HG02840 (cell line): ENCODE measurements around the gene UBE4B.
"Not testable (repeated sequence)": the region's sequence is repeated elsewhere in the genome, so short reads cannot be mapped to it uniquely, and the experiment has no call there.

ENCODE experiments used
- ATAC-seq: cut with Tn5 transposase; IDR thresholded peaks from one replicate; pipeline ENCODE4 v1.9.1; 2021; ENCODE audit warnings: mild to moderate bottlenecking, moderate library complexity, moderate number of reproducible peaks; ENCODE audit not compliant: unreplicated experiment, low FRiP score

UBE4B gene

DNA sequence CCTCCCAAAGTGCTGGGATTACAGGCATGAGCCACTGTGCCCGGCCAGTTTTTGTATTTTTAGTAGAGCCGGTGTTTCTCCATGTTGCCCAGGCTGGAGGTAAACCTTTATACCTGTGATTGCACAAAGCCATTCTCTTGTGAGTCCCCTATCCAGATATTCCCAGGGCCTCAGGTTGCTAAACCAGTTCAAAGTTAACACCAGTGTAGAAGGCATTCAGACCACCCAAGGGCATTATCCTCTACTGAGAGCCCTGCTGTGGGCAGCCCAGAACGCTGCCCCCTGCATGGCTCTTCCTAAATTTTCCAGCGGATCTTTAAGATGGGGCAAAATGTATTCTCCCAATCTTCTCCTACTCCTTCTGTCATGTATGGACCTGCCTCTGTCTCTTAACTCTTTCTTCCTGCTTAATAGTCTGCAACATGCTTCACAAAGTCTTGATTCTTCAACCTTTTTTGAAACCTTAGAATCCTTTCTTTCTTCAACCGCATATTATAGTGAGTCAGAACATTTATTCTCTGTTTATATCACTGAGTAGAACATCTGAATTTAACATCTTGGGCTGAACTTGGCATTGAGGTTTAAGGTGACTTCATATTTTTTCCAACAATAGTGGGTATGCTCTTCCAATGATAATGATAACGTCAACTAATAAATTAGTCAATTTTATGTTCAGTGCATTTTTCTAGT is 36.0 kb downstream of the UBE4B start:
- no peak for ATAC-seq

DNA sequence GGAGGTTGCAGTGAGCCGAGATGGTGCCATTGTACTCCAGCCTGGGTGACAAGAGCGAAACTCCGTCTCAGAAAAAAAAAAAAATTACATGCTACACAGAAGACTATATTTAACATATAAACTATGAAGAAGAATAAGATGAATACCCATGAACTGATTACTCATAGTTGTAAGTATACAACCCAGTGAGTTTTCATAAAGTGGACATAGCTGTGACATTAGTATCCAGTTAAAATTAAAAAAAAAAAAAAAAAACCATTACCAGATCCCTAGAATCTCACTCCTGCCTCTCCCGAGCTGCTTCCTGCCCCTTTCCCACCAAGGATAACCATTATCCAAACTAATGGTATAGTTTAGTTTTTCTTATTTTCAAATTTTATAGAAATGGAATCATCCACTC is 37.4 kb downstream of the UBE4B start:
- ATAC-seq, result no peak

DNA sequence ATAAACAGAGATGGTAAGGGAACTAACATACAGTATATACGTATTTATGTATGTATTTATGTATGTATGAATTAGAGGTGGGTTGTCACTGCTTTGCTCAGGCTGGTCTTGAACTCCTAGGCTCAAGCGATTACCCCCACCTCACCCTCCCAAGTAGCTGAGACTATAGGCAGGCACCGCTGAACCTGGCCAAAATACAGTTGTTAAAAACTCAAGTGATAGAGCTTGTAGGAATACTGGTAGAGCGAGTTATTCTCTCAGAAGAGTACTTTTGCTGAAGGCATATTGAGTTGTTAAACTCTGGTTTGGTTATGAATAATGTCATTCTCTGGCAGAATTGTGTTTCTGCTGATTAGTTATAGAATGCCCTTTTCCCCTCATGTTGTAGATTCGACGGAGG is 38.9 kb downstream of the UBE4B start:
- no peak for ATAC-seq

DNA sequence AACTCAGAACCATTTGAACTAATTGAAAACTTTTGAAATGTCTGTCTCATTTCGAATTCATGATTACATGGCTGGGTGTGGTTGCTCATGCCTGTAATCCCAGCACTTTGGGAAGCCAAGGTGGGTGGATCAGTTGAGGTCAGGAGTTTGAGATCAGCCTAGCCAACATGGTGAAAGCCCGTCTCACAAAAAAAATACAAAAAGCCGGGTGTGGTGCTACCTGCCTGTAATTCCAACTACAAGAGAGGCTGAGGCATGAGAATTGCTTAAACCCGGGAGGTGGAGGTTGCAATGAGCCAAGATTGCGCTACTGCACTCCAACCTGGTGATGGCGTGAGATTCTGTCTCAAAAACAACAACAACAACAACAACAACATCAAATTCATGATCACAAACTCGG is 40.6 kb downstream of the UBE4B start:
- ATAC-seq, result not testable (repeated sequence)

DNA sequence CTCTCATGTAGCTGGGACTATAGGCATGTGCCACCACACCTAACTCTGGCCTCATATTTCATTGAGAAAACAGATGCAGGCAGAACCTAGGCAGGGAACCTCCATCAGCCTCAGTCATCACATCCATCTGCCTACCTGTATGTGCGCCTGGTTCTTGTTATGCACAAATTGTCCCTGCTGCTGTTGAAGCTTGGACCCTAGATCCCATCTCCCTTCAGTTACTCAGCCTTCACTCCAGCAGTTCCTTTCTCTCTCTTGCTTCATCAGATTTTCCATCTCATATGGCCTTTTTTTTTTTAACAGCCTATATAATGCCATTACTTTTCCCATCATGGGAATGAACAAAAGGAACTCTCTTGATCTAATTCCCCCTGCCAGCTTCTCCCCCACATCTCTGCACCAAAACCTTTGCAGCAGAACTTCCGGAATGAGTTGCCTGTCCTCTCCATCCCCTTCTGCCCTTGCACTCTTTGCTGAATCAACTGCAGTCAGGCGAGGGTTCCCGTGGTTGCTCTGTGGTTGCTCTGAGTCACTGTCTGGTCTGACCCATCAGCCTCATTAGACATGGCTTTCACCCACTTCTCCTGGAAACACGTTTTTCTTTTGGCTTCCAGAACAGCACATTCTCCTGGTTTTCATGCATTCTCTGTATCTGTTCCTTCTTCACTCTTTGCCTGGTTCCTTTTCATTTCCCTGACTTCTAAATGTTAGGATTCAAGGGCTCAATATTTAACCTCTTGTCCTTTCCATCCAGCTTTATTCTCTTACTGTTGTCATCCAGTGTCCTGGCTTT is 41.5 kb downstream of the UBE4B start:
- no peak for ATAC-seq

DNA sequence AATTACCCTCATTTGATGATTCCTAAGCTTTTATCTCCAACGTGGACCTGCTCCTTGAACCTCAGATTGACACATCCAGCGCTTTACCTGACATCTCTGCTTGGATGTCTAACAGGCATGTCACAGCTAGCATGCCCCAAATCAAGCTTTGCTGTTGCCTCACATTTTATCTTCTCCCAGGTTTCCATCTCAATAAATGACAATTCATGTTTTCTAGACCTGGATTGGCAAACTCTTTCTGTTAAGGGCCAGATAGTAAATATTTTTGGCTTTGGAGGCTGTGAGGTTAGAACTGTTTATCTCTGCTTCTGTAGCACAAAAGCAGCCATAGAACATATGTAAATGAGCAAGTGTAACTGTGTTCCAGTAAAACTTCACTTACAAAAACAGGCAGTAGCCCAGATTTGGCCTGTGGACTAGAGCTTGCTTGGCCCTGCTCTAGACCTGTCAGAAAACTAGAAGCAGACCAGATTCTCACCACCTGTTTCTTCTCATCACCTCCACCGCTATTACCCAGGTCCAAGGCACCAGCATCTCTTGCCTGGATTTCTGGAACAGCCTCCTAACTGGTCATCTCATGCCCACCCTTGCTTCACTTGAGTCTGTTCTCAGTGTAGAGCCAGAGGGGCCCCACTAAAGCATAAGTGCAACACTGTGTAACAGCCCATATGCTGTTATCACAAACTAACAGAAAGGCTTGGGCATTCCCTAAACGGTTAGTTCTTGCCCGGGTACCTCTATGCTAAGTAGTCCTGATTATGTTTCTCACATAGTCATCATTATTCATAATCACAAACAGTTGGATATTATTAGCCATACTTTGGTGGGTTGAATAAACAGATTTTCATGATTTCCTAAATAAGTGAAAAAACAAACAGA is 42.3 kb downstream of the UBE4B start:
- no peak for ATAC-seq

DNA sequence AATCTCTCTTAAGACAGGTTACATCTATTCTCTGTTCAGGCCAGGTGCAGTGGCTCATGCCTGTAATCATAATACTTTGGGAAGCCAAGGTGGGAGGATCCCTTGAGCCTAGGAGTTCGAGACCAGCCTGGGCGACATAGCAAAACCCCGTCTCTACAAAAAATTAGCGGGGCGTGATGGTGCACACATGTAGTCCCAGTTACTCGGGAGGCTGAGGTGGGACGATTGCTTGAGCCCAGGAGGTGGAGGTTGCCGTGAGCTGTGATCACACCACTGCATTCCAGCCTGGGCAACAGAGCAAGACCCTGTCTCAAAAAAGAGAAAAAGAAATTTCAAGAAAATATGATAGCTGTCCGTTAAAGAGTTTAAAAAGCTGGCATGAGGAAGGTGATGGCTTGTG is 43.0 kb downstream of the UBE4B start:
- no peak for ATAC-seq

DNA sequence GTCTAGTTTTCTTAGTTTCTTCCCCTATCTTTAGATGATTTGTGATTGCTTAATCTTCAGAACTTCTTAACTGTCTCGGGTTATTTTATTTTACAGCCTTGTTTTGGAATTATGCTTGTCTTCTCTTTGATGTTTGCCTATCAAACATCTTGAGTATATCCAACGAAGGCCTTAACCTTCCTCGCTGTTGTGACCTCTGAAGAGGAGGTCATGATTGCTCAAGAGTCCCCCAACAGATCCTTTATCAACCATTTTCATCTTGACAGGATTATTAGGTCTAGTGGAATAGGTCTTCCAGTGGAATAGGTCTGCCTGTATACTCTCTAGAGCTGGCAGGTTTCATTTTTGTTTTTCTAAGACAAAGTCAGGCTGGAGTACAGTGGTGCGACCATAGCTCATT is 45.7 kb downstream of the UBE4B start:
- ATAC-seq, result no peak

DNA sequence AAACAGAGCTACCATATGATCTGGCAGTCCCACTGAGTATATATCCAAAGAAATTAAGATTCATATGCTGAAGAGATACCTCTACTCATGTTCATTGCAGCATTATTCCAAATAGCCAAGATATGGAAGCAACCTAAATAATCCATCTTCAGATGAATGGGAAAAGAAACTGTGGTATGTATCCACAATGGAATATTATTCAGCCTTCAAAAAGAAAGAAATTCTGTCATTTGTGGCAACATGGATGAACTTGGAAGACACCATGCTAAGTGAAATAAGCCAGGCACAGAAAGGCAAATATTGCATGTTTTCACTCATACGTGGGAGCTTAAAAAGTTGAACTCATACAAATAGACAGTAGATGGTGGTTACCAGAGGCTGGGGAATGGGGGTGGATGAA is 47.8 kb downstream of the UBE4B start:
- ATAC-seq, result no peak

DNA sequence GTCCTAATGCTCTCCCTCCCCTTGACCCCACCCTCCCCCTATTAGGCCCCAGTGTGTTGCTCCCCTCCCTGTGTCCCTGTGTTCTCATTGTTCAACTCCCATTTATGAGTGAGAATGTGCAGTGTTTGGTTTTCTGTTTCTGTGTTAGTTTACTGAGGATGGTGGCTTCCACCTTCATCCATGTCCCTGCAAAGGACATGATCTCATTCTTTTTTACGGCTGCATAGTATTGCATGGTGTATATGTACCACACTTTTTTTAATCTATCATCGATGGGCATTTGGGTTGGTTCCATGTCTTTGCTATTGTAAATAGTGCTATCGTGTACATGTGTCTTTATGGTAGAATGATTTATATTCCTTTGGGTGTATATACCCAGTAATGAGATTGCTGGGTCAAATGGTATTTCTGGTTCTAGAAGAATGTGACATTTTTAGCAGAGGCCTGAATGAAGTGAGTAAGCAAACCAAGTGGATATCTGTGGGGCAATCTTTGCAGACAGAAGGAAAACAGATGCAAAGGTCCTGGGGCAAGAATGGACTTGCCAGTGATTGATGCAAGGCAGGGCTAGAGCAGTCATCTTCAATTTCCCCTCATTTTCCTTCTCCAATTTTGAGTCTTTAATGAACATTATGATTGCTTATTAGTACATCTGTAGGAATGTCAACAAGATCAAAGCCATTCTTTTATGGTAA is 50.2 kb downstream of the UBE4B start:
- ATAC-seq, result no peak

DNA sequence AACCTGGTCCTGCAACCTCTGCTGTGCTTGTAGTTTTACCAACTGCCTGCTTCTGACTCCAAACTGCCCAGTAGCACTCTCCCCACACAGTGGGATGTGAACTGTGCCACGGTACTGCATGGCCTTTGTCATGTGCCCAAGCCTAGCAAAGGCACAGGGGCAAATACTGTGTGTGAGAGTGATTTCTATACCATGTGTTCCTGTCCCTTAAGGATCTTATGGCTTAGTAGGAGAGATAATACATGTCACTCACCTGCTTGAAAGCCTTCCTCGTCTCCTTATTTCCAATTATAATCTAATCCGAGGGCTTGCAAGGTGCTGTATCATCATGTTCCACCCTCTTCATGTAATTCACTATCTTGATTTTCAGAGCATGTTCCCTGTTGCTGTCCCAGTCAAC is 51.3 kb downstream of the UBE4B start:
- ATAC-seq, result no peak

DNA sequence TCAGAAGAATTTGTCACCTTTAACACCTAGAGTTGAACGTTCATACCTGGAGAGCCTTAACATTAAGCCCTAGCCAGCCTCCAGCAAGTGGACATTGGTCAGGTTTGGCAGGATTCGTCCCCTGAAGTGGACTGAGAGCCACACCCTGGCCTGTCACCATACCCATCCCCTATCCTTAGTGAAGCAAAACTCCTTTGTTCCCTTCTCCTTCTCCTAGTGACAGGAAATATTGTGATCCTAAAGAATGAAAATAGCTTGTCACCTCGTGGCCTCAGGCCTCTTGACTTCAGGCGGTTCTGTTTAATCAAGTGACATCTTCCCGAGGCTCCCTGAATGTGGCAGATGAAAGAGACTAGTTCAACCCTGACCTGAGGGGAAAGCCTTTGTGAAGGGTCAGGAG is 52.3 kb downstream of the UBE4B start:
- ATAC-seq, result no peak

DNA sequence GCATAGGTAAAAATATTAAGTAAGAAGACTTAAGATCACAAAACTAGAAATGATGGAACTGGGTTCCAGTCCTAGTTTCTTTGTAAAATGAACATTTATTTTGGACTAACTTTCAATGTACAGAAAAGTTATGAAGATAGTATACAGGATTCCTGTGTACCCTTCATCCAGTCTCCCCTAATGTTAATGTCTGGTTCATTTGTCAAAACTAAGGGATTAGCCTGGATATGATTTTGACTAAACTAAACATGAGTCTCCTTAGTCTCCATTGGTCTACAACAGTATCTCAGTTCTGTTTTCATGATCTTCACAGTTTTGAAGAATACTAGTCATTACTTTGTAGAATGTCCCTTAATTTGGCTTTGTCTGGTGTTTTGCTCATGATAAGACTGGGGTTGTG is 54.5 kb downstream of the UBE4B start:
- ATAC-seq, result no peak

DNA sequence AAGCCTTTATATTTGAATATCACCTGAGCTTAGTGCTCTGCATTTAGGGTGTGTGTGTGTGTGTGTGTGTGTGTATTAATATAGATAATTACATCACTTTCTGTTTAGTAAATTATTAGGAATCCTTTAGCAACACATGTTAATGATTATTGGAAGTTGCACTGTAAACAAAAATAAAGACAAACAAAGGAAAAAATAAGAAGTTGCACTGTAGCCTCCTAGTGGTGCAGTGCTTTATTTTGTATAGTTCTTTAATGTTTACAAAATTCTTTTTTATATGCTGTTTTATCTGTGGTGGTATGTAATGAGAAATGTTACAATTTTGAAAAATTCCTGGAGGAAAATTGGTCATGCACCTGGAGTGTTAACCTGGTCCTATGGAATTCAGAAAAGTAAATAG is 69.2 kb downstream of the UBE4B start:
- ATAC-seq, result no peak

DNA sequence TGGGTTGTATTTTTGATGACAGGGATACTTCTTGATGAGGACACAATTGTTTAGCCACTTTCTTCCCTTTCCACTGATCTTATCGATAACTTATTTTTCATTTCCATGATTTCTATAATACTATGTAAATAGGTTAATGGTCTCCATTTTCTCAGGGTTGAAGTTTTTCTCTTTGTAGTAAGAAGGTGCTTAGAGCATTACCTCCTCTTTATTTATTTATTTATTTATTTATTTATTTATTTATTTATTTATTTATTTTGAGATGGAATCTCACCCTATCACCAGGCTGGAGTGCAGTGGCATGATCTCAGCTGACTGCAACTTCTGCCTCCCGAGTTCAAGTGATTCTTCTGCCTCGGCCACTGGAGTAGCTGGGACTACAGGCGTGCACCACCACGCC is 70.4 kb downstream of the UBE4B start:
- ATAC-seq, result no peak

DNA sequence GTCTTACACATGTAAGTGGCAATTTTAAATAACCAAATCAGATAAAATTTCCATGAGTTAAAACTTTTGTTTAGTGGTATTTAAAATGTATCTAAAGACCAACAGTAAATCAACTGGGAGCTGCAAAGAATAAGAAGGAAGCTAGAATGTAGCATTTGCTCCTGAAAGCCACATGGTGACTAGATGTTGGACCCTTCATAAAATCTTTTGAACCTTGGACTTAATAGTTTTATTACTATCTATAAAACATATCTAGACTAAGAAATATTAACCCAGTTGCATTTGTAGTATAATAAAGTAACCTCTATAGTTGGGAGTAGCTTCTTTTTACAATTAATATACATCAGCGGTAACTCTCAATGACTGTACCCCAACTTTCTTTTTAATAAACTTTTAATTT is 72.1 kb downstream of the UBE4B start:
- no peak for ATAC-seq

DNA sequence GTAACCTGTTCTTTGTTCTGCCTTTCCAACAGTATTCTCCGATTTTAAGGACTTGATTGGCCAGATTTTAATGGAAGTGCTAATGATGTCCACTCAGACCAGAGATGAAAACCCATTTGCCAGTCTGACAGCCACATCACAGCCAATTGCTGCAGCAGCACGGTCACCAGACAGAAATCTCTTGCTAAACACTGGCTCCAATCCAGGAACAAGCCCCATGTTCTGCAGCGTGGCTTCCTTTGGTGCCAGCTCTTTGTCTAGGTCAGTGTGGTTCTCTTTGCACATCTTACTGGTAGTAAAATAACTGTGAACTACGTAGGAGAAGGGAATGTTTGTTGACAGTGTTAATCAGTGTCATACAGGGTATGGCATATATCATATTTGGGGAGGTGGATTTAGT is 72.7 kb downstream of the UBE4B start:
- no peak for ATAC-seq

DNA sequence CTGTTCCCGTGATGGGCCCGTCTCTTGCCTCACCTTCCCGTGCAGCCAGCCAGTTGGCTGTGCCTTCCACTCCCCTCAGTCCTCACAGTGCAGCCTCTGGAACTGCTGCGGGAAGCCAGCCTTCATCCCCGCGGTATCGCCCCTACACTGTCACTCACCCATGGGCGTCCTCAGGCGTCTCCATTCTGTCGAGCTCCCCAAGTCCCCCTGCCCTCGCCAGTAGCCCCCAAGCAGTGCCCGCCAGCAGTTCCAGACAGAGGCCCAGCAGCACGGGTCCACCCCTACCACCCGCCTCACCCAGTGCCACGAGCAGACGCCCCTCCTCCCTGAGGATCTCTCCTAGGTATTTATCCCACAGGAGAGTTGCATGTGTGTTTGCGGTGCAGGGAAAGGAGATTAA is 73.5 kb downstream of the UBE4B start:
- no peak for ATAC-seq

DNA sequence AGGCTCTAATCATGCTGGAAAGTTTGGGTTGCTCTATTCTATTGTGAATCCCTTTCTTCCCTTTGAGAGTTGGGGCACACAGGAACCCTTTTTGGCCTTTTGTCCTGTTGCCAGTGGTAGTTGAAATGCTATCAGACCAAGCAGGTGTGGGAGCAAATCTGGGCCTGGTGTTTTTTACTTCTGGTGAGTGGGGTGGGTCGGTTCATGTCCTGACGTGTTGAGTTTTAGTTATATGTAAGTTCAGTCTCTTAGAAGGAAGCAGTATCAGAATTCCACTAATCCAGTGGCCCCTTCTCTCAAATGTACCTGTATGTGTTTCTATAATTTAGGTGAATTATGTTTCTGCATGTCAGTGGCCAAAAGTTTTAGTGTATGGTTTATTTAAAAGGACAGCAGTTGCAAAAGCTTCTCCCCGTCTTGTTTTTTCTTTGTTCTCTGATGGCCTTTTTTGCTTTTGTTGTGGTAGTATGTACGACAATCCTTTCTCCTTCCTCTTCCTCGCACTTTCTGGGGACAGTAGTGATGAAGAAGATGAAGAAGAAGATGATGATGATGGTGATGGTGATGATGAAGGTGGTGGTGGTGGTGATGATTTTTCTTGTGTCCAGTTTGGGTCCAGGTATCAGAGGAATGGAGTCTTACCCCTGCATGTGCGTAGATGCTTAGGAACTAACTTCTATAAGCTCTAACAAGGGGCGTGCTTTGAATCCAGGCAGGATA is 74.2 kb downstream of the UBE4B start:
- no peak for ATAC-seq

DNA sequence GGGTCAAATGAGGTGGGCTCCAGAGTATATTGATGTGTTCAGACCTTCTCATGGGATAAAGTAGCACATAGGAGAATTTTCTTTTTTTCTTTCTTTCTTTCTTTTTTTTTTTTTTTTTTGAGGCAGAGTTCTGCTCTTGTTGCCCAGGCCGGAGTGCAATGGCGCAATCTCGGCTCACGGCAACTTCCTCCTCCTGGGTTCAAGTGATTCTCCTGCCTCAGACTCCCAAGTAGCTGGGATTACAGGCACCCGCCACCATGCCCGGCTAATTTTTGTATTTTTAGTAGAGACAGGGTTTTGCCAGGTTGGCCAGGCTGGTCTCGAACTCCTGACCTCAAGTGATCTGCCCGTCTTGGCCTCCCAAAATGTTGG is 74.7 kb downstream of the UBE4B start:
- ATAC-seq, result not testable (repeated sequence)
